ENCODE measurements around the gene LRIG2.

DNA sequence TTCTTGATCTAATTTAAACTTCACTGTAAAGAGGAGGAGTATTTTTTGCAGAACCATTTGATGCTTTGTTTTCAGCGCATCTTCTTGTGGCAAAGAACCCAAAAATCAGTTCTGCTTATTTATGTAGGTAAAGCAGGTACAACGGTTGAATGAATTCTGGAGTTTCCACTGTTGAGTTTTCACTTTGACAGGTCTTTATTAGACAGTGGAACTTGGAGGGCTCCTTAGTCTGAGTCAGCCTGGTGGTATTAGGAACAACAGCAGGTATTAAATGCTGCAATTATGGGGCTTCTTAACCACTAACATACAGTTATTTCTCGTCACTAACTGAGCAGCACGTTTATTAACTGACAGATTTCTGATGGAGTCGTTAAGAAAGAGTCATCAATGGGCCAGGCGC is 1.2 kb downstream of the LRIG2 start:
- TF ChIP-seq POLR2AphosphoS5 (IDR thresholded peaks at IDR 0.05) (no peak), CTCF (IDR thresholded peaks at IDR 0.05 in 8 of 11, conservative IDR thresholded peaks at IDR 0.05 in 3 of 11) (no peak), POLR2A (IDR thresholded peaks at IDR 0.05) (no peak)
